ENCODE results near the gene BSPRY.

BSPRY gene

GRCh38 chr9:113391917-113392316 lies 42.6 kb downstream of the BSPRY start:
- TF ChIP-seq USF1 (IDR thresholded peaks at IDR 0.05) (no peak), TAF1 (IDR thresholded peaks at IDR 0.05; ENCODE audit: low read depth) (no peak), ZBTB7A (IDR thresholded peaks at IDR 0.05; ENCODE audit: low read depth) (no peak), EP300 (IDR thresholded peaks at IDR 0.05; ENCODE audit: borderline replicate concordance) (no peak), EGR1 (IDR thresholded peaks at IDR 0.05) (no peak), CEBPB (IDR thresholded peaks at IDR 0.05) (no peak), MAX (IDR thresholded peaks at IDR 0.05) (no peak), CREB1 (IDR thresholded peaks at IDR 0.05; ENCODE audit: low read depth) (no peak), TCF12 (IDR thresholded peaks at IDR 0.05; ENCODE audit: low read depth) (no peak)

GRCh38 chr9:113393281-113393680 lies 43.9 kb downstream of the BSPRY start:
- TF ChIP-seq EGR1 (IDR thresholded peaks at IDR 0.05) (no peak), USF1 (IDR thresholded peaks at IDR 0.05) (no peak), TAF1 (IDR thresholded peaks at IDR 0.05; ENCODE audit: low read depth) (no peak), ZBTB7A (IDR thresholded peaks at IDR 0.05; ENCODE audit: low read depth) (no peak)

GRCh38 chr9:113395000-113395861 lies 45.9 kb downstream of the BSPRY start:
- TF ChIP-seq MAX (IDR thresholded peaks at IDR 0.05) (no peak), TCF12 (IDR thresholded peaks at IDR 0.05; ENCODE audit: low read depth) (no peak), TAF1 (IDR thresholded peaks at IDR 0.05; ENCODE audit: low read depth) (no peak), ZBTB7A (IDR thresholded peaks at IDR 0.05; ENCODE audit: low read depth) (no peak), USF1 (IDR thresholded peaks at IDR 0.05) (no peak), TEAD4 (IDR thresholded peaks at IDR 0.05) (no peak), NFIC (IDR thresholded peaks at IDR 0.05) (no peak)

- no peak for TF ChIP-seq TAF1 (IDR thresholded peaks at IDR 0.05; ENCODE audit: low read depth)
- no peak for TF ChIP-seq TCF12 (IDR thresholded peaks at IDR 0.05; ENCODE audit: low read depth)
- TF ChIP-seq USF1 (IDR thresholded peaks at IDR 0.05) = no peak
- no peak for TF ChIP-seq NFIC (IDR thresholded peaks at IDR 0.05)
- no peak for TF ChIP-seq ZBTB7A (IDR thresholded peaks at IDR 0.05; ENCODE audit: low read depth)
- TF ChIP-seq MAX (IDR thresholded peaks at IDR 0.05) = no peak
- no peak for TF ChIP-seq REST (IDR thresholded peaks at IDR 0.05; ENCODE audit: low read depth)
- TF ChIP-seq YY1 (IDR thresholded peaks at IDR 0.05; ENCODE audit: low read depth) = no peak
- no peak for TF ChIP-seq CEBPB (IDR thresholded peaks at IDR 0.05)
These were observed 47.9 kb downstream of the BSPRY start for GRCh38 chr9:113397203-113397631.

- TF ChIP-seq FOXM1 (IDR thresholded peaks at IDR 0.05; ENCODE audit: borderline replicate concordance, low read depth) (no peak), TCF12 (IDR thresholded peaks at IDR 0.05; ENCODE audit: low read depth) (no peak), USF1 (IDR thresholded peaks at IDR 0.05) (no peak), EGR1 (IDR thresholded peaks at IDR 0.05) (no peak), TAF1 (IDR thresholded peaks at IDR 0.05; ENCODE audit: low read depth) (no peak), YY1 (IDR thresholded peaks at IDR 0.05; ENCODE audit: low read depth) (no peak), MAX (IDR thresholded peaks at IDR 0.05) (no peak)
These were observed 49.5 kb downstream of the BSPRY start for GRCh38 chr9:113398796-113399195.

GRCh38 chr9:113399646-113400200 lies 50.4 kb downstream of the BSPRY start:
- no peak for TF ChIP-seq FOXM1 (IDR thresholded peaks at IDR 0.05; ENCODE audit: borderline replicate concordance, low read depth)
- TF ChIP-seq CEBPB (IDR thresholded peaks at IDR 0.05) = no peak
- no peak for TF ChIP-seq TEAD4 (IDR thresholded peaks at IDR 0.05)
